MM.1S (cell line): ENCODE data around the gene ARHGEF6.

ENCODE experiments used
- DNase-seq: peaks from one replicate; pipeline ENCODE4 v3.0.0-alpha.2; 2015
- H2AFZ ChIP-seq: fragments of 300-600 bp; sonication (generic); 2 replicates; pipeline ENCODE4 v1.6.0; 2016; ENCODE audit warnings: antibody characterized with exemption, low read length
- H3F3A ChIP-seq: fragments of 300-600 bp; sonication (generic); 2 replicates; pipeline ENCODE4 v1.6.1; 2016; ENCODE audit warnings: mild to moderate bottlenecking, antibody characterized with exemption, low read length, moderate library complexity, mixed read lengths; ENCODE audit not compliant: insufficient read depth
- H3K27ac ChIP-seq: fragments of 300-600 bp; sonication (generic); 2 replicates; pipeline ENCODE4 v1.5.1; 2016; ENCODE audit warnings: mild to moderate bottlenecking, low read length
- H3K27me3 ChIP-seq: fragments of 300-600 bp; sonication (generic); replicated peaks from 2 replicates; pipeline ENCODE4 v1.6.0; 2016; ENCODE audit warnings: low read length; ENCODE audit not compliant: insufficient read depth
- H3K36me3 ChIP-seq: fragments of 300-600 bp; sonication (generic); replicated peaks from 2 replicates; pipeline ENCODE4 v1.6.1; 2016; ENCODE audit warnings: mild to moderate bottlenecking, low read length, mixed read lengths; ENCODE audit not compliant: insufficient read depth
- H3K4me1 ChIP-seq: fragments of 300-600 bp; sonication (generic); 2 replicates; pipeline ENCODE4 v1.6.1; 2016; ENCODE audit warnings: low read length, mixed read lengths
- H3K4me2 ChIP-seq: fragments of 300-600 bp; sonication (generic); 2 replicates; pipeline ENCODE4 v1.6.0; 2016; ENCODE audit warnings: low read depth, low read length
- H3K4me3 ChIP-seq: fragments of 300-600 bp; sonication (generic); 2 replicates; pipeline ENCODE4 v1.5.1; 2016; ENCODE audit warnings: low read length, mixed read lengths
- H3K79me2 ChIP-seq: fragments of 300-600 bp; sonication (generic); 2 replicates; pipeline ENCODE4 v1.6.1; 2016; ENCODE audit warnings: mixed run types, low read length, mixed read lengths
- H3K9ac ChIP-seq: fragments of 300-600 bp; sonication (generic); 2 replicates; pipeline ENCODE4 v1.6.1; 2016; ENCODE audit warnings: low read length, mixed read lengths
- H3K9me2 ChIP-seq: fragments of 300-600 bp; sonication (generic); replicated peaks from 2 replicates; pipeline ENCODE4 v1.6.1; 2016; ENCODE audit warnings: mild to moderate bottlenecking, low read length, mixed read lengths; ENCODE audit not compliant: insufficient read depth
- H3K9me3 ChIP-seq: fragments of 300-600 bp; sonication (generic); replicated peaks from 2 replicates; pipeline ENCODE4 v1.6.1; 2016; ENCODE audit warnings: mild to moderate bottlenecking, low read length, mixed read lengths; ENCODE audit not compliant: insufficient read depth
- H4K20me1 ChIP-seq: fragments of 300-600 bp; sonication (generic); 2 replicates; pipeline ENCODE4 v1.6.1; 2016; ENCODE audit warnings: mild to moderate bottlenecking, low read length, moderate library complexity, mixed read lengths; ENCODE audit not compliant: insufficient read depth
- EZH2 ChIP-seq: fragments of 300-600 bp; sonication (generic); optimal IDR thresholded peaks from 2 replicates; pipeline ENCODE3; 2017; ENCODE audit warnings: low read depth, mild to moderate bottlenecking, antibody characterized with exemption, low read length, mixed read lengths
- EZH2phosphoT487 ChIP-seq: fragments of 300-600 bp; sonication (generic); IDR thresholded peaks from 2 replicates; pipeline ENCODE4 v1.6.1; 2018; ENCODE audit warnings: antibody characterized with exemption, low read length
- TF ChIP-seq, protein P1 (sequence below): fragments of 300-600 bp; sonication (generic); IDR thresholded peaks from 2 replicates; pipeline ENCODE4 v1.5.1; 2016; ENCODE audit warnings: antibody characterized with exemption, low read length, mixed read lengths

The ARHGEF6 gene

DNA sequence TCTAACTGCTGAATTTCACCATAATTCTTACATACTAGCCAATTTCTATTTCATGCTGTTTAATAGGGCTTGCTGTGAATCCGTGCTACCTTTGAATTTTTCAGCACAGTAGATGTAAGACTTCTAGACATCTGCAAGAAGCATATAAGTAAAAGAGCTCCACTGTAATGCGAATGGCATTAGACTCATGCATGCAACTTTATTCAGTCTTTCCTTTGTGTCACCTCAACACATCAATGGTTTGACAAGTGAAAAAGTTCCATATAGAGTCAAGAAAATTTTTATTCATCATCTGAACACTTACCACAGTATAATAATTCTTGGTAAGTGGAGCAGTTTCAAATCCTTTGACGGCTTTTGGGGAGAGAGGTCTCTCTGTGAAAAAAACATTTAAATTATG lies 48.9 kb downstream of the ARHGEF6 start:
- no peaks in the 10 kb centered on the region for H3K36me3 ChIP-seq

DNA sequence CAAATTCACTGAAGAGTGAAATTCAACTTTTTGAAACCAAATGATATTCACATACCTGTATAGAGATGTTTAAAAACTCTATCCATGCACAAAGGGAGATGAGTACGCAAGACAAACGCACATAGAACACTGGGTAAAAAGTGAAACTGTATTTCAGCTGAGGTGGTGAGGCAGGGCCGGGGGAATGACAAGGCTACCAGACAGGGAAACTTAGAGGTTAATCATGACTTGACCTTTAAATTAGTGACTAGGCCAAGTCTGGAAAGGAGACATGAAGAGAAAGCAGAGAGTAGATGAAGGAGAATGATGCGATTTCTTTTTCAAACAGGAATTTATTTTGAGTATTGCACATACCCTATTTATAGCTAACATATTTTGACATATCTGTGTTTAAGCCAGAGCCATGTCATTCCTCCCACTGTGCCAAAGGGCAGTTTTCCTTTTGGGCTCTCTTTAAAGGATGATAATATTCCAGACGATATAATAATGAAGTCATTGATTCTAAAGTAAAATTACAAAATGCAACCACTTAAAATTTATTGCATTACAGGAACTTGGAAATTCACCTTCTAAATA lies 49.4 kb downstream of the ARHGEF6 start:
- Histone ChIP-seq H2AFZ (no peak overlapping the region), H3K9ac (no peak overlapping the region), H3K79me2 (no peaks in the 10 kb centered on the region), H3K4me3 (no peak overlapping the region), H3K4me2 (no peak overlapping the region), H3K9me2 (no peaks in the 10 kb centered on the region), H3K4me1 (peaks cover 7% of the 10 kb centered on the region; the same call in 1 of the 2 replicates), H3F3A (no peaks in the 10 kb centered on the region), H4K20me1 (no peaks in the 10 kb centered on the region), H3K9me3 (no peaks in the 10 kb centered on the region), H3K36me3 (no peaks in the 10 kb centered on the region), H3K27ac (no peak overlapping the region), H3K27me3 (no peaks in the 10 kb centered on the region)
- DNase-seq = no peak
- TF ChIP-seq, protein P1, sequence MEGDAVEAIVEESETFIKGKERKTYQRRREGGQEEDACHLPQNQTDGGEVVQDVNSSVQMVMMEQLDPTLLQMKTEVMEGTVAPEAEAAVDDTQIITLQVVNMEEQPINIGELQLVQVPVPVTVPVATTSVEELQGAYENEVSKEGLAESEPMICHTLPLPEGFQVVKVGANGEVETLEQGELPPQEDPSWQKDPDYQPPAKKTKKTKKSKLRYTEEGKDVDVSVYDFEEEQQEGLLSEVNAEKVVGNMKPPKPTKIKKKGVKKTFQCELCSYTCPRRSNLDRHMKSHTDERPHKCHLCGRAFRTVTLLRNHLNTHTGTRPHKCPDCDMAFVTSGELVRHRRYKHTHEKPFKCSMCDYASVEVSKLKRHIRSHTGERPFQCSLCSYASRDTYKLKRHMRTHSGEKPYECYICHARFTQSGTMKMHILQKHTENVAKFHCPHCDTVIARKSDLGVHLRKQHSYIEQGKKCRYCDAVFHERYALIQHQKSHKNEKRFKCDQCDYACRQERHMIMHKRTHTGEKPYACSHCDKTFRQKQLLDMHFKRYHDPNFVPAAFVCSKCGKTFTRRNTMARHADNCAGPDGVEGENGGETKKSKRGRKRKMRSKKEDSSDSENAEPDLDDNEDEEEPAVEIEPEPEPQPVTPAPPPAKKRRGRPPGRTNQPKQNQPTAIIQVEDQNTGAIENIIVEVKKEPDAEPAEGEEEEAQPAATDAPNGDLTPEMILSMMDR = no peak
- TF ChIP-seq EZH2 = no peak
- TF ChIP-seq EZH2phosphoT487 = no peak

More for the DNA sequence above, 48.9 kb downstream of the ARHGEF6 start:
- TF ChIP-seq, protein P1 = no peak
- TF ChIP-seq EZH2 (no peak), EZH2phosphoT487 (no peak)
- Histone ChIP-seq H3K27ac (no peak overlapping the region), H3F3A (no peaks in the 10 kb centered on the region), H4K20me1 (no peaks in the 10 kb centered on the region), H3K4me3 (no peak overlapping the region), H3K9ac (no peak overlapping the region), H3K79me2 (no peaks in the 10 kb centered on the region), H2AFZ (no peak overlapping the region), H3K4me2 (no peak overlapping the region), H3K9me3 (no peaks in the 10 kb centered on the region), H3K9me2 (no peaks in the 10 kb centered on the region), H3K4me1 (peaks cover 7% of the 10 kb centered on the region; the same call in 1 of the 2 replicates), H3K27me3 (no peaks in the 10 kb centered on the region)
- no peak for DNase-seq

DNA sequence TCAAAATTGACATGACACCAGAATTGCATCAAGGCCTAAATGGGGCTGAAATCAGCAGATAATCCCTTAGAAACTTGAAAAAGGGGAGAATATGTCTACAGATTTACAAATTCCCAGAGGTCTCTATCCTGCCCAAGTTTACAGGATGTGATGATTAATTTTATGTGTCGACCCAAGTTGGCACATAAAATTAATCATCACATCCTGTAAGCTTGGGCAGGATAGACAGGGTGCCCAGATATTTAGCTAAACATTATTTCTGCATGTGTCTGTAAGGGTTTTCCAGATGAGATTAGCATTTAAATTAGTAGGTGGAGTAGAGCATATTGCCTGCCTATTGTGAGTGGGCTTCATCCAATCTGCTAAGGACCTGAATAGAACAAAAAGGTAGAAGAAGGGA lies 52.3 kb downstream of the ARHGEF6 start:
- Histone ChIP-seq H3K79me2 (no peaks in the 10 kb centered on the region), H2AFZ (no peak overlapping the region), H3K9me2 (no peaks in the 10 kb centered on the region), H3K9ac (no peak overlapping the region), H3K27me3 (no peaks in the 10 kb centered on the region), H3K4me3 (no peak overlapping the region), H3K27ac (no peak overlapping the region), H4K20me1 (no peaks in the 10 kb centered on the region), H3K4me1 (no peaks in the 10 kb centered on the region), H3F3A (no peaks in the 10 kb centered on the region), H3K4me2 (no peak overlapping the region), H3K36me3 (no peaks in the 10 kb centered on the region), H3K9me3 (no peaks in the 10 kb centered on the region)
- TF ChIP-seq, protein P1 = no peak
- TF ChIP-seq EZH2 (no peak), EZH2phosphoT487 (no peak)
- DNase-seq = no peak
